Measurements from ENCODE around the gene NELL1. TPM values are rescaled to one million over a fixed set of nuclear protein-coding genes. Genes with fewer than 3 reads are reported as not detected.

NELL1 gene
- total and polyA plus RNA-seq, 7 donors, result 0.01 TPM; not detected in 6

GRCh38 chr11:21472261-21472660 is 802.9 kb downstream of the NELL1 start:
- Histone ChIP-seq H3K4me3 (no peak overlapping the region), H3K27me3 (ENCODE audit: insufficient read depth in 3 of 3, low read length in 2 of 3) (no peaks in the 10 kb centered on the region), H3K36me3 (ENCODE audit: insufficient read depth in 1 of 2, low read depth in 1 of 2) (no peaks in the 10 kb centered on the region), H3K27ac (no peak overlapping the region), H3K9me3 (no peaks in the 10 kb centered on the region), H3K4me1 (no peaks in the 10 kb centered on the region)
- TF ChIP-seq CTCF (IDR thresholded peaks at IDR 0.05), result no peak
- 68 to 77% (median 74%) methylated on average over 3 of the region's 3 CpGs for WGBS, 3 donors
- intact Hi-C loops (cut with DNase I), result no loop called here
- no peak for DNase-seq
- no peak for ATAC-seq

GRCh38 chr11:21474529-21474928 is 805.1 kb downstream of the NELL1 start:
- no peak for DNase-seq
- no peak overlapping the region for H3K27ac ChIP-seq
- intact Hi-C loops (cut with DNase I), result no loop called here

GRCh38 chr11:21475276-21475675 is 805.9 kb downstream of the NELL1 start:
- intact Hi-C loops (cut with DNase I), result no loop called here
- WGBS, 3 donors, result 53 to 55% (median 55%) methylated on average over 2 of the region's 2 CpGs
- no peak for ATAC-seq

More at GRCh38 chr11:21474529-21474928, 805.1 kb downstream of the NELL1 start:
- Histone ChIP-seq H3K9me3 (no peaks in the 10 kb centered on the region), H3K4me3 (no peak overlapping the region), H3K4me1 (no peaks in the 10 kb centered on the region), H3K36me3 (ENCODE audit: insufficient read depth in 1 of 2, low read depth in 1 of 2) (no peaks in the 10 kb centered on the region), H3K27me3 (ENCODE audit: insufficient read depth in 3 of 3, low read length in 2 of 3) (no peaks in the 10 kb centered on the region)
- ATAC-seq, result no peak
- no peak for TF ChIP-seq CTCF (IDR thresholded peaks at IDR 0.05)

GRCh38 chr11:21476588-21476987 is 807.2 kb downstream of the NELL1 start:
- H3K36me3 ChIP-seq (ENCODE audit: insufficient read depth in 1 of 2, low read depth in 1 of 2), result no peaks in the 10 kb centered on the region
- no peak for TF ChIP-seq CTCF (IDR thresholded peaks at IDR 0.05)
- intact Hi-C loops (cut with DNase I), result no loop called here
- H3K27ac ChIP-seq, result no peak overlapping the region
- H3K27me3 ChIP-seq (ENCODE audit: insufficient read depth in 3 of 3, low read length in 2 of 3), result no peaks in the 10 kb centered on the region
- DNase-seq, result no peak
- no peaks in the 10 kb centered on the region for H3K9me3 ChIP-seq
- 72 to 80% (median 78%) methylated on average over 4 of the region's 4 CpGs for WGBS, 3 donors
- H3K4me3 ChIP-seq, result no peak overlapping the region
- H3K4me1 ChIP-seq, result no peaks in the 10 kb centered on the region
- ATAC-seq, result no peak

More at GRCh38 chr11:21475276-21475675, 805.9 kb downstream of the NELL1 start:
- Histone ChIP-seq H3K27ac (no peak overlapping the region), H3K27me3 (ENCODE audit: insufficient read depth in 3 of 3, low read length in 2 of 3) (no peaks in the 10 kb centered on the region), H3K36me3 (ENCODE audit: insufficient read depth in 1 of 2, low read depth in 1 of 2) (no peaks in the 10 kb centered on the region), H3K4me3 (no peak overlapping the region), H3K9me3 (no peaks in the 10 kb centered on the region), H3K4me1 (no peaks in the 10 kb centered on the region)
- TF ChIP-seq CTCF (IDR thresholded peaks at IDR 0.05), result no peak
- no peak for DNase-seq

GRCh38 chr11:21480240-21480639 is 810.9 kb downstream of the NELL1 start:
- H3K4me3 ChIP-seq, result no peak overlapping the region
- H3K4me1 ChIP-seq, result no peaks in the 10 kb centered on the region
- 22 to 35% (median 29%) methylated on average over 2 of the region's 2 CpGs for WGBS, 3 donors
- DNase-seq (no peak), ATAC-seq (no peak)
- H3K27ac ChIP-seq, result no peak overlapping the region
- intact Hi-C loops (cut with DNase I), result no loop called here
- H3K9me3 ChIP-seq, result no peaks in the 10 kb centered on the region
- no peak for TF ChIP-seq CTCF (IDR thresholded peaks at IDR 0.05)
- no peaks in the 10 kb centered on the region for H3K27me3 ChIP-seq (ENCODE audit: insufficient read depth in 3 of 3, low read length in 2 of 3)
- H3K36me3 ChIP-seq (ENCODE audit: insufficient read depth in 1 of 2, low read depth in 1 of 2), result no peaks in the 10 kb centered on the region

Data from psoas muscle (tissue), 8 donors.